Measurements from ENCODE around the gene FGFRL1.

The FGFRL1 gene

DNA sequence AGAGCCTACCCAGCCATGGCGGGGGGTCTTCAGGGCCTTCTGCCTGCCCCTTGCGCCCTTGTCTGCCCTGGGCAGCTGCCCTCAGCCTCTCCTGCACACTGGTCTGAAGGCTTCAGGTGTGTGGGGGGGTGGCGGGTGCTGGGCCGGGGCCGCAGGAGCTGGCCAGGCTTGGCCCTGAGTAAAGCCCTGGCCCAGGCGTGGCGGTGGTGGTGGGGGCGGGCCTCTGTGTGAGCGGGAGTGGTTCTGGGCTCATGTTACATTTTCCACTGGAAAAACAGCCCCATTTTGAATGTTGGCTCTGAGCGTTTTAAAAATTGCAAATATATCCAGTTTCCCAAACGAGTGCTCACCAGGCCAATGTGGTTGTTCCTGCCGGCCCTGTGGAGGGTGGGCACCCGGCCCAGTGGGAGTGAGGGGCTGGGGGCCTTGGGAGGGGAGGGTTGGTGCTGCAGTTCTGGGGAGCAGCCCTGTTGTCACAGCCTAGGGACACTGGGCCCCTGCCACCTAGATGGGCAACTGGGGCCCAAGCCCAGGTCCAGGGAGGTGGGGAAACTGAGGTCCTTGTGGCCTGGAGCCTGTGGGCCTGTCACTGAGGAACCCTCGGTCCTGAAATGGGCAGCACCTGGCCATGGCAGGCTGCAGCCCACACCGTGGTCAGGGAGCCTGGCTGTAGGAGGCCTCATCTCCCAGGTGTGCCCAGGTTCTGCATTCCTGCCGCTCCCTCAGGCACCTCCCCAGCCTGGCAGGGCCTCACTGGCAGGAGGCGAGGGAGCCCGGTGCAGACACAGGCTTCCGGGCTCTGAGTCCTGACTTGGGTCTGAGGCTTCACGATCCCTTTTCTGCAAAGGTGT, 28.3 kb downstream of the FGFRL1 start:
- DNase-seq (ENCODE audit: low spot score), result no peak

GRCh38 chr4:1040344-1041146, 29.1 kb downstream of the FGFRL1 start:
- no peak for DNase-seq (ENCODE audit: low spot score)

DNA sequence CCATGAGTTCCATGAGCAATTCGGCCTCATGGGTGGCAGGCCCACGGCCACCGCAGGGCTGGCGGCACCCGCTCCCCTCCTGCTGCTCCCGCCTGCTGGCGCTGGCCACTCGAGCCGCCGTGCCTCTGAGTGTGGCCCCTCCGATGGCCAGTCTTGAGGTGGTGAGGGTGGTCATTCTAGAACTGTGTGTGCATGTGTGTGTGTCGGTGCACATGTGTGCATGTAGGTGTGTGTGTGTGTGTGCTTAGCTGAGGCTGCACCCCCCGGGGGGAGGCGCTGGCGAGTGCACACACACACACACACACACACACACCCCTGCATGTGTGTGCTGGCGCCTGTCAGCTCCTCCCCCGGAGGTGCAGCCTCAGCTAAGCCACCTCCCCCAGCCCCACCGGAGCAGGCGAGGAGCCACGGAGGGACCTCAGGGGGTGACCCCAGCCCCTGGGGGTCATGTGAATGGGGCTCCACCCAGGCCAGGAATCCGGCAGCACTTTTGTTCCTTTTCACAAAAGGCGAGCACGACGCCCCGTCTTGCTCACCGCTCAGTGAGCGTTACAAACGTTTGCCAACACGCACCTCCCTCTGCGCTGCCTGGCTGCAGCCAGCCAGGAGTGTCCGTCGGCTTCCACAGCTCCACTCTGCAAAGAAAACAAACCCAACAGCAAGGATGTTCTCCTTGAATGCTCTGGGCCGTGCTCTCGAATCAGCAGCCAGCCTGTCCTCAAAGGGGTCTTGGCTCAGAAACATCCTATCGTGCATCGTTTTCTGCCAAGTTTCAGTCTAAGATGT, 29.9 kb downstream of the FGFRL1 start:
- no peak for DNase-seq (ENCODE audit: low spot score)

GRCh38 chr4:1041936-1042330, 30.5 kb downstream of the FGFRL1 start:
- DNase-seq (ENCODE audit: low spot score), result no peak

- DNase-seq (ENCODE audit: low spot score), result no peak
Observed at GRCh38 chr4:1042352-1043055, 31.1 kb downstream of the FGFRL1 start.

DNA sequence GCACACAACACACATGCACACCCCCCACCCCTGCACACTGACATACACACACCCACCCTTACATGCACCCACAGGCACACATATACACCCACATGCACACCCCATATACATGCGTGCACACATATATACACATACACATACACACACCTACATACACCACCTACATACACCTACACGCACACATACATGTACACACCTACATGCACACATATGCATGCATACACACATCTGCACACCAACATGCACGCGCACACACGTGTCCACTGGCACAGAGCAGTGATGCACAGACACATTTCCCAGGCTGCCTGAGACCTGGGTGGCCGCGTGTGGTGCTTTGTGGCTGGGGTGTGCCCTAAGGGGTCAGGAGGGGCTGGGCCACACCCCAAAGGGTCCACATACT, 31.7 kb downstream of the FGFRL1 start:
- peak; percentile 1 for DNase-seq (ENCODE audit: low spot score)

DNA sequence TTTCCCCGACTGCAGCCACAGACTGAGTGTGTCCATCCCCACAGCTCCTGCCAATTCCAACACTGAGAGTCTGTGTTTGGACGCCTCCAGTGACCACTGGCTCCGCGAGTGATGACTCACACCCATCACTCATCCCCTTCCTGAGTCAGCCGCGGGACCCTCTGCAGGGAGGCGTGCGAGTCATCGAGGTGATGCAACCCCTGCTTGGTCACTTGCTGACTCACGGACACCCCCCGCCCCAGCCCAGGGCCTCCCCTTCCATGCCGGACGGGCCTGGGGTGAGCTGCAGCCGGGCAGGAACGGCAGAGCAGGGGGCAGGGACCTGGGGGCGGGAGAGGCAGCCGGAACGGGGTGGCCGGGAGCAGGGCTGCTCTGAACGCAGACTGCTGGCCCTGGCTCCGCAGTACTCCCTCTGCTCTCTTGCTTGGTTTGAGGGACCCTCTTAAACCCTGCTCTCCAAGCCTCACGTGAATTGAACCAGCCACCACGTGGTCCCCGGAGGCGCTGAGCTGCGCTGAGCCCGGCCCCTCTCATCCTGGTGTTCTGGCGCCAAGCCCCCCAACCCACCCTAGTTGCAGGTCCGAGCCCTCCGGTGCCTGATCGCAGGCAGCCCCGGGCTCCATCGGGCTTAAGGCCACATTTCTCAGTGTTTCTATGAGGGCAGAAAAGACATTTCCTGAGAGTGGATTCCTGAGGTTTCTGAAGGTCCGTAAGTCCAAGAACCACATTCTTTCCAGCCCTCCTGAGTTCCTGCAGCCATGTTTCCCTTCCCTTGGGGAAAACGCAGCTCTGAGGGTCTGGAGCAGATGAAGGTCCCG, 32.4 kb downstream of the FGFRL1 start:
- DNase-seq (ENCODE audit: low spot score), result no peak

GRCh38 chr4:1044469-1045192, 33.2 kb downstream of the FGFRL1 start:
- peak; percentile 3 for DNase-seq (ENCODE audit: low spot score)

GRCh38 chr4:1045193-1045594, 33.8 kb downstream of the FGFRL1 start:
- peak; percentile 7 for DNase-seq (ENCODE audit: low spot score)

- peak; percentile 1 for DNase-seq (ENCODE audit: low spot score)
Observed at GRCh38 chr4:1045595-1046201, 34.3 kb downstream of the FGFRL1 start.

- DNase-seq (ENCODE audit: low spot score), result peak; percentile 16
Observed at GRCh38 chr4:1046581-1047011, 35.2 kb downstream of the FGFRL1 start.

- DNase-seq (ENCODE audit: low spot score), result peak; percentile 31
Observed at GRCh38 chr4:1047106-1047975, 35.9 kb downstream of the FGFRL1 start.

DNA sequence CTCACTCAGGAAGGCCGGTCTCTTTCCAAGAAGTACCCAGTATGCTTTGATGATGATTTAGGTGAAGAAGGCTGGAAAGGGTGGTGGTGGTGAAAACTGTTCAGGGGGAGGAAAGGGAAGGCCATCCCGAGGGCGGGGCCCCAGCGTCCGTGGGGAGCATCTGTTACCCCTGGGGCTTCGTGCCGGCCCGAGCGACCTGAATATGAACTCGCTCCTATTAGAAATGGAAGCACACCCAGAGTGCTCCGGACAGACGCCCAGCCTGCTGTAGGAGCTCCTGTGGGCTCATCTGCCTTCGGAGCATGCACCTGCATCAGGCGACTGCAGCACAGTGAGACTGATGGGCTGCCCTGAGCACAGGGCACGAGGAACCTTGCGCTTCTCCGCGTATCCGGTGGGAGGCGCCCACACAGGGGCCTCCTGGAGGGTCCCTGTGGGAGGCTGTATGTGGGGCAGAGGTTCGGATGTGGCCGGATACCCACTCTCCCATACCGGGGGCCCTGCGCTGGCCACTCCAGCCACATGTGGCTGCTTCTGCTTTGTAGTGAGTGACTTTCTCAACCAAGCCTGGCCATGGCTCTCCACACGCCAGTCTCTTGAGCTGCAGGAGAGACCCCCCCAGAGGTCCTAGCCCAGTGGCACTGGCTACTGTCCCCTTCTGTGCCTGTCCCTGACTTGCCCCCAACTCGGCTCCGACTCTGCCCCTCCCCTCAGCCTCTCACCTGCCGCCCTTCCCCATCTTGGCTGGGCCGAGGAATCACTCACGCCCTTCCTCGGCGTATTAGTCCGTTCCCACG, 36.7 kb downstream of the FGFRL1 start:
- no peak for DNase-seq (ENCODE audit: low spot score)

GRCh38 chr4:1048773-1049590, 37.6 kb downstream of the FGFRL1 start:
- DNase-seq (ENCODE audit: low spot score), result no peak

- DNase-seq (ENCODE audit: low spot score), result no peak
Observed at GRCh38 chr4:1049591-1049905, 38.1 kb downstream of the FGFRL1 start.

DNA sequence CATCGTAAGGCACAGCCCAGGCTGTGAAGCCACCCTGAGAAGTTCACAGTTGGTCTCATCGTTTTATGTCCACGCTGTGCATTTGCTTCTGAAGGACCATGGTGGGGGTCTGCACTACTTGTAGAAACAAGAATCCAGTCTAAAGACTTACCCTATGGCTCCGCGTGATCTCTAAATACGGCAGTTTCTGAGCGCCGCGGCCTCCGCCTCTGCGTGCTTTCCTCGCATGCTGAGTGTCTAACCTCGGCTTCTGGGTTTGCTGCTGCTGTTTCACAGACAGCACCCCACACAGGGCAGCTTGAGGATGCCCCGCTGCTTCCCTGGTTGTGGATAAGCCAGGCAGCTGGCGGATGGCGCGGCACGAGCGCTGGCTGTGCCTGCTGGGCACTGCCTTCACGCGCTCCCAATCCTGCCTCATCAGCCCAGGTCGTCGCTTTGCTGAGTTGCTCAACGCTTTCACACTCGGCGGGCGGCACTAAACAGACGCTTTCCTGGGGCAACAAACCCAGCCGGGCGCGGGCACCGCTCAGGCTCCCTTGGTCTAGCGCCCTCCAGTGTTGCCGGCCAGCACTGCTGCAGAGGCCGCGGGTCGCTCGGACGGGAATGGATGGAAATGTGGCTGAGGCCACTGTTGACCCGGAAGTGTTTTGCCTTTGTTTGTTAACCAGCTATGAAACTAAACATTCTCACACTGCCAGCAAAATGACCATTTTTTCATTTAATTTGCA, 39.2 kb downstream of the FGFRL1 start:
- no peak for DNase-seq (ENCODE audit: low spot score)
